Vagina (tissue), 2 donors: ENCODE data around the gene NGB.

Experiments used
- POLR2AphosphoS5 ChIP-seq, 2 donors: sonication (generic); formaldehyde crosslinking; IDR thresholded peaks; one replicate each; pipeline ENCODE4 v1.9.0; 2017; ENCODE audit warnings: antibody characterized with exemption in 2 of 2, mild to moderate bottlenecking in 2 of 2, low read depth in 1 of 2; ENCODE audit not compliant: insufficient read depth in 1 of 2
- TF ChIP-seq, protein P1 (sequence below), 3 experiments: fragments of 450-650 bp in 2 of 3; fragments of 200-600 bp in 1 of 3; sonication (generic) in 1 of 3; IDR thresholded peaks; one replicate each; pipeline ENCODE4 v1.5.1; 2017 to 2019; ENCODE audit warnings: antibody characterized with exemption in 3 of 3, mild to moderate bottlenecking in 2 of 3, moderate library complexity in 2 of 3

DNA sequence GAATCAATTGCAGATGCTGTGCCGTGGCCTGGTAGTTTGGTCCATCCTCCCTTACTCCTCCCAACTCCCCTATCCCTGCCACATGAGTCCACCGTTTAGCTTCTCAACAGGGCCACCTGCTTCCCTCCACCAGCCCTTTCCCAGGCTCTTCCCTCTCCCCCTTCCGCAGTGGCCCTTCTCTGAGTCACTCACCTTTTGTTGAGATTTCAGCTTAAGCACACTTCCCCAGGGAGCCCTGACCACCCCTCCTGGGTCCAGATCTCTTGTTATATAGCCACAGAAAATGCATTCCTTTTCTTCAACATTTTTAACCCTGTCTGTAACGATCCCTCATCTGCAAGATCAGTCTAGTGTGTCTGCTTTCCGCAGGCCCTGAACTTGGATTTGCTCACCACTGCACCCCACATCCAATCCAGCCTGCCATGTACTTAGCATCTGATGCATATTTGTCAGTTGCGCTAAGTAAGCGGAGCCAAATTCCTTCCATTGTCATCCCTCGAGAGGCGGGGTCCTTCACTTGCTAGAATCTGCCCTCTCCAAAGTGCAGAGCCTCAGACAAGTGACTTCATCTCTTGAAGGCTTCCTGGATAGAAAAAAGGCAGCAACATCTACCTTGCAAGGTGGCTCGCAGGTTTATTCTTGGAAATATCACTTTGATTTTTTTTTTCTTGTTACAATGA lies 48.3 kb downstream of the NGB start:
- TF ChIP-seq, protein P1, sequence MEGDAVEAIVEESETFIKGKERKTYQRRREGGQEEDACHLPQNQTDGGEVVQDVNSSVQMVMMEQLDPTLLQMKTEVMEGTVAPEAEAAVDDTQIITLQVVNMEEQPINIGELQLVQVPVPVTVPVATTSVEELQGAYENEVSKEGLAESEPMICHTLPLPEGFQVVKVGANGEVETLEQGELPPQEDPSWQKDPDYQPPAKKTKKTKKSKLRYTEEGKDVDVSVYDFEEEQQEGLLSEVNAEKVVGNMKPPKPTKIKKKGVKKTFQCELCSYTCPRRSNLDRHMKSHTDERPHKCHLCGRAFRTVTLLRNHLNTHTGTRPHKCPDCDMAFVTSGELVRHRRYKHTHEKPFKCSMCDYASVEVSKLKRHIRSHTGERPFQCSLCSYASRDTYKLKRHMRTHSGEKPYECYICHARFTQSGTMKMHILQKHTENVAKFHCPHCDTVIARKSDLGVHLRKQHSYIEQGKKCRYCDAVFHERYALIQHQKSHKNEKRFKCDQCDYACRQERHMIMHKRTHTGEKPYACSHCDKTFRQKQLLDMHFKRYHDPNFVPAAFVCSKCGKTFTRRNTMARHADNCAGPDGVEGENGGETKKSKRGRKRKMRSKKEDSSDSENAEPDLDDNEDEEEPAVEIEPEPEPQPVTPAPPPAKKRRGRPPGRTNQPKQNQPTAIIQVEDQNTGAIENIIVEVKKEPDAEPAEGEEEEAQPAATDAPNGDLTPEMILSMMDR (IDR thresholded peaks at IDR 0.05), result no peak
- TF ChIP-seq POLR2AphosphoS5 (IDR thresholded peaks at IDR 0.05; ENCODE audit: insufficient read depth in 1 of 2, low read depth in 1 of 2), result no peak
